GF-D8 (cell line): ENCODE measurements around the gene SWT1.
"Not testable (repeated sequence)": the region's sequence is repeated elsewhere in the genome, so short reads cannot be mapped to it uniquely, and the experiment has no call there.

Source experiments
- DNase-seq: peaks from one replicate; lab custom pipeline; 2025; lab: John Stamatoyannopoulos, UW

SWT1 gene

DNA sequence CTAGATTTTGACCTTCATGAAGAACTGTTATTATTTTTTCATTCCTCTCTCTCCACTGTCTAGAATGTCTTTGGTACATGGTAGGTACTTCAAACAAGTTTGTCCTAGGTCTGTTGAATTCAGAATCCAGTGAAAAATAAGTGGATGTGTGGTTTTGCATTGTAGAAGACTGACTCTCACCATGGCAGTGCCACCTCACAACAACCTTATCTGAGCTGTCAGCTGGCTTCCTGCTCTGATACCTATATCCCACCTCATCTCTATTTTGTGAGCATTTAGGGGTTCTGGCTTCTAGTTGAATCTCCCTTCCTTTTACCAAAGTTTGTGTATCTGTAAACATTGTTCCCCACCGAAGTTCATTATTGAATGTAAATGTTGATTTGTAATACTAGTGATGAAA is 9.1 kb downstream of the SWT1 start:
- no peak for DNase-seq

DNA sequence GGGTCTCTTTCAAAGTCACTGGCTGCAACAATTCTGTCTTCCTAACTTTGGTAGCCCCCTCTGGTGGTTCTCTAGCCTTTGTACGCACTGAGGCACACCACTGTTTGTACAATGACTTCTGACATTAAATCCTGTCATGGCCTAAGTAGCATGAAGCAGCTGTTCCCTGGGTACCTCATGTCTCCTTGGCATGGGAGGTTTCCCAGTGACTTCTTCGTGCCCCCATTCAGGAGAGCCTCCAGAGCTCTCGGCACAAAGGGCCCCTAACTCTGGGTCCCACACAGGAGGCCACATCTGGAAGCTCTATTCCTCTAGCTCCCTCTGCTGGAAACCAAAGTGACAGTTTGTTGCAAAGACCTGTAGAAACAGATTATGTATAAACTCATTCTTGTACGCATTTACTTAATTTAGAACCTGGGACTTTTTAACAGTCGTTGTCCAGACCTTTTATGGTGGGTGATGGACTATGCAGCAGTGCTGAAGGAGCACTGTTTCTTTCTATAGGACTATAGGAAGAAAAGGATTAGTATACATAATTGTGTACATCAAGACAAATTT is 13.4 kb downstream of the SWT1 start:
- peak; percentile 43 for DNase-seq

- DNase-seq: no peak
These were observed 36.8 kb downstream of the SWT1 start for GRCh38 chr1:185193756-185194155.

DNA sequence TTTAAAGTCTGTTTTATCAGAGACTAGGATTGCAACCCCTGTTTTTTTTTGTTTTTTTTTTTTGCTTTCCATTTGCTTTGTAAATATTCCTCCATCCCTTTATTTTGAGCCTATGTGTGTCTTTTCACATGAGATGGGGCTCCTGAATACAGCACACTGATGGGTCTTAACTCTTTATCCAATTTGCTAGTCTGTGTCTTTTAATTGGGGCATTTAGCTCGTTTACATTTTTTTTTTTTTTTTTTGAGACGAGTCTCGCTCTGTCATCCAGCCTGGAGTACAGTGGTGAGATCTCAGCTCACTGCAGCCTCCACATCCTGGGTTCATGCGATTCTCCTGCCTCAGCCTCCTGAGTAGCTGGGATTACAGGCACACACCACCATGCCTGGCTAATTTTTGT is 41.7 kb downstream of the SWT1 start:
- DNase-seq: not testable (repeated sequence)

- no peak for DNase-seq
These were observed 43.9 kb downstream of the SWT1 start for GRCh38 chr1:185200889-185201288.

- DNase-seq: no peak
These were observed 50.2 kb downstream of the SWT1 start for GRCh38 chr1:185207170-185207569.

- DNase-seq: no peak
These were observed 51.1 kb downstream of the SWT1 start for GRCh38 chr1:185207980-185208602.

DNA sequence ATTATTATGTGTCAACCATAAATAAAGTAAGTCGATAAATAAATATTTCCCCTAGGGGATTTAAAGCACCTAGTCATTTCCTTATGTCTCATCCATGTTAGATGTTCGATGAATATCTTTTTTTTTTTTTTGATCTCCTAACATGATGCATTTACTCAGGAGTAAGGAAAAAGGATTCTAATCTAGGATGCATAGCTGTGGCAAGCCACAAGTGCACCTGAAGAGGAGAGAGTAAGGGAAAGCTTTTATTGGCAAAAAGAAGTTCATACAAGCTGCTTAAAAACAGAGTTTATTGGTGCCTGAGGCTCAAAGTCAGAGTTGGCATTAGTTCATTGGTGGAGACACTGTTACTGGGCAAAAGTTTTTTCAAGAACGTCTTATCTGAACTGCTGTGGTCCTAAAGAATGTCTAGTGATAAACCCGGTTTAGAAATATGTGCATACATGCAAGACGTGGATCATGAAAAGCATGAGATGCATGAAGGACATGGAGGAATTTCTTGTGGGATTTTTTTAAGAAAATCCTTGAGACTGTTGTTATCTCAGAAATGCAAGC is 51.7 kb downstream of the SWT1 start:
- DNase-seq: no peak

DNA sequence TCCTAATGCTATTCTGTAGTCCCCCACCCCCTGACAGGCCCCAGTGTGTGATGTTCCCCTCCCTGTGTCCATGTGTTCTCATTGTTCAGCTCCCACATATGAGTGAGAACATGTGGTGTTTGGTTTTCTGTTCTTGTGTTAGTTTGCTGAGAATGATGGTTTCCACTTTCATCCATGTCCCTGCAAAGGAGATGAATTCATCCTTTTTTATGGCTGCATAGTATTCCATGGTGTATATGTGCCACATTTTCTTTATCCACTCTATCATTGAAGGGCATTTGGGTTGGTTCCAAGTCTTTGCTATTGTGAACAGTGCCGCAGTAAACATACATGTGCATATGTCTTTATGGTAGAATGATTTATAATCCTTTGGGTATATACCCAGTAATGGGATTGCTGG is 52.4 kb downstream of the SWT1 start:
- DNase-seq: not testable (repeated sequence)

- no peak for DNase-seq
These were observed 56.1 kb downstream of the SWT1 start for GRCh38 chr1:185213091-185213490.

GRCh38 chr1:185215911-185216310 is 58.9 kb downstream of the SWT1 start:
- no peak for DNase-seq

GRCh38 chr1:185224132-185224531 is 67.2 kb downstream of the SWT1 start:
- DNase-seq: no peak

DNA sequence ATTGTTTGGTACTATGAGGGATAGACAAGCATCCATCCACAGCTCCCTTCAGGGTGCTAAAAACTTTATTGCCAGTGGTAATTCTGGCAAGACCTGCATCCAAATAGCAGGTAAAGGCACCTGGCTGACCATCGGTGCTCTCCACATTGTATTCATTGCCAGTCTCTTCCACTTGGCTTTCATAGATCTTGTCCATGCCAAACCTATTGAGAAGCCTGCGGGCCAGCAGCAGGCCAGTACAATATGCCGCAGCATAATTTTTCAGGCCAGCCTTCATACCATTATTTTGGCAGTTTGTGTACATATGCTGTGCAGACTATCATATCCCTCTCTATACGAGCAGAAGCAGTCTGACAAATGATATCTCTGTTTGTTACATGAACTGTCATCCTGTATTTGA is 70.2 kb downstream of the SWT1 start:
- no peak for DNase-seq

- DNase-seq: no peak
These were observed 72.0 kb downstream of the SWT1 start for GRCh38 chr1:185228979-185229378.

DNA sequence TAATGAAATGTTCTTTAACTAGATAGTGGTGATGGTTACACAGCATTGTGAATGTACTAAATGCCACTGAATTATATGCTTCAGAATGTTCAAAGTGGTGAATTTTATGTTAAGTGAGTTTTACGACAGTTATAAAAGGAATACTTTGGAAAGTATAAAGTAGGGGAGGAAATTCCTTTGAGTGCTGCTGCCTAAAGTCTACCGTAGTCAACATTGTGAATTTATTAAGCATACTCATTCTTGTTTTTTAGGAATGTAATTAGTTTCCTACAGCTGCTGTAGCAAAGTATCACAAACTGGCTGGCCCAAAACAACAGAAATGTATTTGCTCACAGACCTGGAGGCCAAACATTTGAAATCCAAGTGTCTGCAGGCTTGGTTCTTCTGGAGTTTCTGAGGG is 73.0 kb downstream of the SWT1 start:
- no peak for DNase-seq

GRCh38 chr1:185232874-185233273 is 75.9 kb downstream of the SWT1 start:
- DNase-seq: no peak

GRCh38 chr1:185234183-185234582 is 77.2 kb downstream of the SWT1 start:
- DNase-seq: not testable (repeated sequence)

GRCh38 chr1:185237176-185237575 is 80.2 kb downstream of the SWT1 start:
- not testable (repeated sequence) for DNase-seq

- DNase-seq: no peak
These were observed 80.7 kb downstream of the SWT1 start for GRCh38 chr1:185237661-185238060.

GRCh38 chr1:185238447-185238846 is 81.5 kb downstream of the SWT1 start:
- no peak for DNase-seq

DNA sequence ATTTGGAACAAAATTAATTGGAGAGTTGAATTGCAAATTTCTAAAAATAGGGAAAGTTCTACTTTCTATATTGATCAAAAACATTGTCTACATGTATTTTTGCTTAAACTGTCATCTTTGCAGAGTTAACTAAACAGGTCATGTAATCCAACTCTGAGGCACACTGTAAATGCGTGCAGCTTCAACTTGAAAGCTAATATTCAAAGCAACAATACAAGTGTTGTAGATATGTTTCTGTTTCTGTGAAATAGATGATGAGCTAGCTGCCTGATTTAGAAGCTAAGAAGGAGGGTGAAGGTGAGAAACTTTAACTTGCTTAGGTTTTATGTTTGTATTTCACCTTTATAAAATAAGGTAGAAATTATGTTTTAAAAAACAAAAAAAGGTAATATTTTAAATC is 82.9 kb downstream of the SWT1 start:
- no peak for DNase-seq

GRCh38 chr1:185241127-185241526 is 84.2 kb downstream of the SWT1 start:
- DNase-seq: no peak

DNA sequence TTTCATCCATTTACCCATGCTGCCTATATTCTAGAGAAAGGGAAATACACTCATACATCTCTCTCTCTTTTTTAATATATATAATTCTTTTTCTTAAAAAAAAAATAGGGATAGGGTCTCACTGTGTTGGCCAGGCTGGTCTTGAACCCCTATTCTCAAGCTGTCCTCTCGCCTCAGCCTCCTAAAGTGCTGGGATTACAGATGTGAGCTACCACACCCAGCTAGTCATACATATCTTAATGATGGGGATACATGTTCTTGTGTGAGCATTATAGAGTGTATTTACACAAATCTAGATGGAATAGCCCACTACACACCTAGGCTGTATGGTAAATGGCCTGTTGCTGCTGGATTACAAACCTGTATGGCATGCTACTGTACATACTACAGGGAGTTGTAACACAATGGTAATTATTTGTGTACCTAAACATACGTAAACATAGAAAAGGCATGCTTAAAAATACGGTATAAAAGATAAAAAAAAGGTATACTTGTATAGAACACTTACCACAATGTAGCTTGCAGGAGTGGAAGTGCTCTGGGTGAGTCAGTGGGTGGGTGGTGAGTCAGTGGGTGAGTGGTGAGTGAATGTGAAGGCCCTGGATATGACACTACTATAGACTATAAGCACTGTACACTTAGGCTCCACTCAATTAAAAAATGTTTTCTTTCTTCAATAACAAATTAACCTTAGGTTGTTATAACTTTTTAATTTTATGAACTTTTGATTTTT is 87.2 kb downstream of the SWT1 start:
- DNase-seq: no peak
